PC-3 (cell line): ENCODE results near the gene SMIM17. TPM values are rescaled to one million over a fixed set of nuclear protein-coding genes. Genes with fewer than 3 reads are reported as not detected.
"Not testable (repeated sequence)": the region's sequence is repeated elsewhere in the genome, so short reads cannot be mapped to it uniquely, and the experiment has no call there.

Experiments used
- ATAC-seq: fragments of 200-7000 bp; cut with Tn5 transposase; 2 replicates; pipeline ENCODE4 v1.9.1; 2020; ENCODE audit warnings: mild to moderate bottlenecking, moderate library complexity
- BruUV-seq: library from RNA; stranded (reverse); fragments of 400-500 nt; replicated peaks from 2 replicates; lab custom pipeline; 2021; lab: Mats Ljungman, UMichigan
- CTCF ChIA-PET: fragments of 300-600 bp; sonication (Branson Sonifier 250); formaldehyde crosslinking; loops from one replicate; lab custom pipeline; 2022; ENCODE audit warnings: antibody characterized with exemption; lab: Charles Lee
- POLR2A ChIA-PET: fragments of 300-600 bp; sonication (Branson Sonifier 250); formaldehyde crosslinking; loops from one replicate; lab custom pipeline; 2022; ENCODE audit warnings: antibody characterized with exemption; ENCODE audit not compliant: unreplicated experiment; lab: Charles Lee
- DNase-seq: peaks from one replicate; pipeline ENCODE4 v3.0.0-alpha.2; 2015
- H2AFZ ChIP-seq: fragments of 300-600 bp; sonication (generic); 2 replicates; pipeline ENCODE4 v1.6.0; 2016; ENCODE audit warnings: antibody characterized with exemption, low read length
- H3F3A ChIP-seq: fragments of 300-600 bp; sonication (generic); one replicate; pipeline ENCODE4 v1.6.0; 2017; ENCODE audit warnings: antibody characterized with exemption, low read length, control low read depth, mild to moderate bottlenecking; ENCODE audit not compliant: unreplicated experiment
- H3K27ac ChIP-seq: fragments of 300-600 bp; sonication (generic); 2 replicates; pipeline ENCODE4 v1.5.1; 2016; ENCODE audit warnings: mild to moderate bottlenecking, low read length
- H3K27me3 ChIP-seq: fragments of 300-600 bp; sonication (generic); 2 replicates; pipeline ENCODE4 v1.6.1; 2016; ENCODE audit warnings: low read length, mixed read lengths
- H3K36me3 ChIP-seq: fragments of 300-600 bp; sonication (generic); 2 replicates; pipeline ENCODE4 v1.6.1; 2016; ENCODE audit warnings: low read depth, mixed run types, low read length, mixed read lengths
- H3K4me1 ChIP-seq: fragments of 300-600 bp; sonication (generic); 2 replicates; pipeline ENCODE4 v1.5.1; 2016; ENCODE audit warnings: low read length; ENCODE audit not compliant: insufficient read depth
- H3K4me2 ChIP-seq: fragments of 300-600 bp; sonication (generic); 2 replicates; pipeline ENCODE4 v1.6.0; 2016; ENCODE audit warnings: low read length
- H3K4me3 ChIP-seq: fragments of 300-600 bp; sonication (generic); 2 replicates; pipeline ENCODE4 v1.5.1; 2016; ENCODE audit warnings: mild to moderate bottlenecking, low read length, mixed read lengths
- H3K79me2 ChIP-seq: fragments of 300-600 bp; sonication (generic); 2 replicates; pipeline ENCODE4 v1.6.1; 2017; ENCODE audit warnings: low read length, mixed read lengths
- H3K9ac ChIP-seq: fragments of 300-600 bp; sonication (generic); 2 replicates; pipeline ENCODE4 v1.6.0; 2016; ENCODE audit warnings: mild to moderate bottlenecking, low read length
- H3K9me2 ChIP-seq: fragments of 300-600 bp; sonication (generic); replicated peaks from 2 replicates; pipeline ENCODE4 v1.6.1; 2016; ENCODE audit warnings: mixed run types, low read length, mixed read lengths
- H3K9me3 ChIP-seq: fragments of 300-600 bp; sonication (generic); 2 replicates; pipeline ENCODE4 v1.6.1; 2016; ENCODE audit warnings: low read length, mixed read lengths
- H4K20me1 ChIP-seq: fragments of 300-600 bp; sonication (generic); 2 replicates; pipeline ENCODE4 v1.6.1; 2016; ENCODE audit warnings: low read length, mixed read lengths
- CTCF ChIP-seq: fragments of 300-600 bp; sonication (generic); conservative IDR thresholded peaks from 2 replicates; pipeline ENCODE4 v1.5.1; 2017; ENCODE audit warnings: antibody characterized with exemption, low read depth, mild to moderate bottlenecking, low read length
- EZH2 ChIP-seq: fragments of 300-600 bp; sonication (generic); IDR thresholded peaks from one replicate; pipeline ENCODE4 v1.6.1; 2017; ENCODE audit warnings: antibody characterized with exemption, mild to moderate bottlenecking, low read length; ENCODE audit not compliant: unreplicated experiment
- EZH2phosphoT487 ChIP-seq: fragments of 300-600 bp; sonication (generic); IDR thresholded peaks from 2 replicates; pipeline ENCODE4 v1.6.1; 2018; ENCODE audit warnings: mild to moderate bottlenecking, antibody characterized with exemption, low read length, borderline replicate concordance
- intact Hi-C: fragments of 100-400 bp; cut with micrococcal nuclease; formaldehyde crosslinking; loops from 2 replicates; pipeline ENCODE4 v1.9.0; 2023
- total RNA-seq: library from RNA; depleted of rRNA; stranded (reverse); fragments of >200 nt; gene quantifications from 2 replicates; pipeline ENCODE4 v1.2.3, GENCODE V29; 2014

The SMIM17 gene
- total RNA-seq, 1 experiment from 2014 or later = not detected

- Histone ChIP-seq H4K20me1 (no peaks in the 10 kb centered on the region), H3K4me3 (no peak overlapping the region), H3K9me2 (no peaks in the 10 kb centered on the region), H3K27ac (no peak overlapping the region), H3K4me2 (no peak overlapping the region), H3K27me3 (no peaks in the 10 kb centered on the region), H3K79me2 (no peaks in the 10 kb centered on the region), H3K9me3 (peaks cover 45% of the 10 kb centered on the region; the same call in 1 of the 2 replicates), H3K9ac (no peak overlapping the region), H3K36me3 (no peaks in the 10 kb centered on the region), H2AFZ (no peak overlapping the region), H3F3A (no peaks in the 10 kb centered on the region), H3K4me1 (no peaks in the 10 kb centered on the region)
- TF ChIP-seq CTCF (no peak), EZH2 (no peak), EZH2phosphoT487 (no peak)
- intact Hi-C loops = no loop called here
- DNase-seq = no peak
- no TSS peak for BruUV-seq
- no peak for ATAC-seq
- CTCF ChIA-PET = no interaction called here
- POLR2A ChIA-PET = no interaction called here
Observed at GRCh38 chr19:56670961-56671612, 28.1 kb downstream of the SMIM17 start.

DNA sequence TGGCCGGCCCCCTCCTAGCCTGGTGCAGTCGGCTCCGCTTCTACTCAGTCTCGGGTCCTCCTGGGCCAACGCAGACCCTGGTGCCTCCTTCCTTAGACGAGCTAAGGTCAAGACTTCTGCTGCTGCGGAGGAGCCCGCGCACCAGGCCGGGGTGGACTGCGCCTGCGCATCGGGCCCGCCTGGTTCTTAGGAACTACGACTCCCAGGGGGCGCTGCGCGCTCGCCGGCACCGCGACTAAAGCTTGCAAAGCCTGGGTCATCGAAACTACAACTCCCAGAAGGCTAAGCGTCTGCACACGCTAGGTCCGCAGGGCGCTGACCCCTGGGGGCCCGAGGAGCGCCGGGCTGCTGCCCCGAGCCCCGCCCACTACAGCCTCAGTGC is 28.6 kb downstream of the SMIM17 start, which contains the start of gene ZNF835:
ZNF835 (minus strand) TSS at position 145 of the 382 bp plus-strand sequence. CDS start 6,559 bp downstream, outside the sequence.
- ATAC-seq (no peak), DNase-seq (no peak)
- TF ChIP-seq CTCF (no peak), EZH2phosphoT487 (no peak), EZH2 (no peak)
- Histone ChIP-seq H3K9ac (no peak within 1 kb of the TSS), H3K9me2 (no peaks in the 10 kb centered on the region), H3K4me2 (no peak within 1 kb of the TSS), H3K27ac (no peak within 1 kb of the TSS), H4K20me1 (no peaks in the 10 kb centered on the region), H3K9me3 (peaks cover 47% of the 10 kb centered on the region), H3K79me2 (no peaks in the 10 kb centered on the region), H2AFZ (no peak within 1 kb of the TSS), H3K4me1 (no peaks in the 10 kb centered on the region), H3K36me3 (no peaks in the 10 kb centered on the region), H3F3A (no peaks in the 10 kb centered on the region), H3K4me3 (no peak within 1 kb of the TSS), H3K27me3 (no peaks in the 10 kb centered on the region)
- intact Hi-C loops = no loop called here
- ChIA-PET CTCF (no interaction called here), POLR2A (no interaction called here)
- BruUV-seq = no TSS peak

DNA sequence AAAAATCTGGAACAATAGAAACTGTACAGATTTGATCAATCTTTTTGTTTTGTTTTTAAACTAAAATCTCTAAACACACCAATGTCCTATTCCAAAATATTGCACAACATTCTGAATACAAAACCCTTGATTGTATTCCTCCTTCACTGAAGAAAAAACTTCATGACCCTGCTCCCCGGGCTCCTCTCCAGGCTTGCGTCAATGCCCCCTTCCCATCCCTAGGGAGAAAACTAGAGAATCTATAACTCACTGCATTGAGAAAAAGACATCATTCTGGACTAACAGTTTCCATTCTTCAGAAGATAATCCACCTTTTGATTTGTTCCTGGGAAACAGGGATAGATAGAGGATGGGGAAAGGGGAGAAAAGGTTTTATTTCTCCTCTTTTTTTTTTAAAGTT is 29.7 kb downstream of the SMIM17 start:
- H3K27me3 ChIP-seq, BruUV-seq, CTCF ChIA-PET, H3K79me2 ChIP-seq, H3K27ac ChIP-seq, H3K9ac ChIP-seq, H3K36me3 ChIP-seq, DNase-seq, H2AFZ ChIP-seq, intact Hi-C loops, H3K4me1 ChIP-seq, H3F3A ChIP-seq, POLR2A ChIA-PET, H4K20me1 ChIP-seq, H3K4me3 ChIP-seq, H3K9me2 ChIP-seq, H3K4me2 ChIP-seq, ATAC-seq: not testable (repeated sequence)
- H3K9me3 ChIP-seq = peaks cover 47% of the 10 kb centered on the region
